ENCODE data around the gene ZFYVE28.

The ZFYVE28 gene

DNA sequence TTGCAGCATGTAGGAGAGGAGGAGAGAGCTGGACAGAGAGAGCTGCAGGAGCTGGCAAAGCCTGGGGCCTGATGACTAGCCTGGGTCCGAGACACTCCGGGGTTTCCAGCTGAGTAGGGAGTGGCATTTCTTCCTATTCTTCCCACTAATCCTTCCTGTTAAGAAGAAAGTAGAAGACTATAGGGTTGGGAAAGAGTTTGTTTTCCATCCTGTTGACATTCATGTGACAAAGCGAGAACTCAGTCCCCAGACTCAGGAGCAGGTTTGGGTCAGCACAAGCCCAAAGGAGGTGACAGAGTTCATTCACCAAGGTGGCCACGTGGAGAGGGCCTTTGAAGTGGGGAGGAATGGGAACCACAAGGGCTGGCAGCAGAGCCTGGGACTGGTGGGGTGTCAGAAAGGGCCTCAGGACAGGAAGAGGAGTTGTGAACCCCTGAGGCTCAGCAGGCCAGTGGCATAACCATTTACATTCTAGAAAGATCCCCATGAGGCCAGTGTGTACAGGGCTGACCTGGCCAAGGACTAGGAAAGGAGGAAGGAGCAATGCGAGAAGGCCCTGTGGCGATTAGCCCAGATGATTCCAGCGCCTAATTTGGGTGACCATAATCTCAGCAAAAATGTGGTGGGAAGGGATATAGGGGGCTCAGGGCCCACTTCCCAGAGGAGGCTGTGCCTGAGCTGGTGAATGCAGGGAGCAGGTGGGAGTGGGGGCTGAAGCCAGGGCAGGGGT lies 173.2 kb downstream of the ZFYVE28 start:
- Histone ChIP-seq H3K9ac (ENCODE audit: low read length) (no peak overlapping the region), H4K20me1 (ENCODE audit: low read depth, low read length) (peaks cover 5% of the 10 kb centered on the region; the same call in 1 of the 2 replicates), H3K27ac (ENCODE audit: low read depth, low read length) (no peak overlapping the region), H3K9me2 (replicated peaks; ENCODE audit: insufficient read depth, low read length) (no peaks in the 10 kb centered on the region), H3K27me3 (ENCODE audit: low read length) (no peaks in the 10 kb centered on the region), H3K79me2 (ENCODE audit: insufficient read depth, low read length) (peaks cover 14% of the 10 kb centered on the region), H3K9me3 (ENCODE audit: insufficient read depth, low read length) (no peaks in the 10 kb centered on the region), H3K4me2 (ENCODE audit: low read depth, low read length, poor library complexity, severe bottlenecking) (no peak overlapping the region), H2AFZ (ENCODE audit: low read depth, low read length, severe bottlenecking) (no peak overlapping the region), H3K4me3 (ENCODE audit: insufficient read depth, low read length, poor library complexity, severe bottlenecking) (no peak overlapping the region), H3K36me3 (ENCODE audit: low read length) (no peaks in the 10 kb centered on the region), H3F3A (ENCODE audit: insufficient read depth) (no peaks in the 10 kb centered on the region)
- no peak for TF ChIP-seq CTCF (IDR thresholded peaks at IDR 0.05; ENCODE audit: insufficient read depth, low read length, poor library complexity, severe bottlenecking)
- TF ChIP-seq EZH2phosphoT487 (conservative IDR thresholded peaks at IDR 0.05; ENCODE audit: low read length), result no peak

- H4K20me1 ChIP-seq (ENCODE audit: low read depth, low read length), result peaks cover 18% of the 10 kb centered on the region; the same call in 1 of the 2 replicates
- H2AFZ ChIP-seq (ENCODE audit: low read depth, low read length, severe bottlenecking), result no peak overlapping the region
- no peak overlapping the region for H3K4me3 ChIP-seq (ENCODE audit: insufficient read depth, low read length, poor library complexity, severe bottlenecking)
- no peaks in the 10 kb centered on the region for H3K9me3 ChIP-seq (ENCODE audit: insufficient read depth, low read length)
- no peak overlapping the region for H3K27ac ChIP-seq (ENCODE audit: low read depth, low read length)
- no peaks in the 10 kb centered on the region for H3K9me2 ChIP-seq (replicated peaks; ENCODE audit: insufficient read depth, low read length)
- H3K79me2 ChIP-seq (ENCODE audit: insufficient read depth, low read length), result peaks cover 28% of the 10 kb centered on the region
- H3K9ac ChIP-seq (ENCODE audit: low read length), result no peak overlapping the region
- no peaks in the 10 kb centered on the region for H3K27me3 ChIP-seq (ENCODE audit: low read length)
- TF ChIP-seq CTCF (IDR thresholded peaks at IDR 0.05; ENCODE audit: insufficient read depth, low read length, poor library complexity, severe bottlenecking) (no peak), EZH2phosphoT487 (conservative IDR thresholded peaks at IDR 0.05; ENCODE audit: low read length) (no peak)
- peaks cover 6% of the 10 kb centered on the region; the same call in 1 of the 2 replicates for H3K36me3 ChIP-seq (ENCODE audit: low read length)
- no peak overlapping the region for H3K4me2 ChIP-seq (ENCODE audit: low read depth, low read length, poor library complexity, severe bottlenecking)
- no peaks in the 10 kb centered on the region for H3F3A ChIP-seq (ENCODE audit: insufficient read depth)
Measured at GRCh38 chr4:2243681-2244380, 174.6 kb downstream of the ZFYVE28 start.

DNA sequence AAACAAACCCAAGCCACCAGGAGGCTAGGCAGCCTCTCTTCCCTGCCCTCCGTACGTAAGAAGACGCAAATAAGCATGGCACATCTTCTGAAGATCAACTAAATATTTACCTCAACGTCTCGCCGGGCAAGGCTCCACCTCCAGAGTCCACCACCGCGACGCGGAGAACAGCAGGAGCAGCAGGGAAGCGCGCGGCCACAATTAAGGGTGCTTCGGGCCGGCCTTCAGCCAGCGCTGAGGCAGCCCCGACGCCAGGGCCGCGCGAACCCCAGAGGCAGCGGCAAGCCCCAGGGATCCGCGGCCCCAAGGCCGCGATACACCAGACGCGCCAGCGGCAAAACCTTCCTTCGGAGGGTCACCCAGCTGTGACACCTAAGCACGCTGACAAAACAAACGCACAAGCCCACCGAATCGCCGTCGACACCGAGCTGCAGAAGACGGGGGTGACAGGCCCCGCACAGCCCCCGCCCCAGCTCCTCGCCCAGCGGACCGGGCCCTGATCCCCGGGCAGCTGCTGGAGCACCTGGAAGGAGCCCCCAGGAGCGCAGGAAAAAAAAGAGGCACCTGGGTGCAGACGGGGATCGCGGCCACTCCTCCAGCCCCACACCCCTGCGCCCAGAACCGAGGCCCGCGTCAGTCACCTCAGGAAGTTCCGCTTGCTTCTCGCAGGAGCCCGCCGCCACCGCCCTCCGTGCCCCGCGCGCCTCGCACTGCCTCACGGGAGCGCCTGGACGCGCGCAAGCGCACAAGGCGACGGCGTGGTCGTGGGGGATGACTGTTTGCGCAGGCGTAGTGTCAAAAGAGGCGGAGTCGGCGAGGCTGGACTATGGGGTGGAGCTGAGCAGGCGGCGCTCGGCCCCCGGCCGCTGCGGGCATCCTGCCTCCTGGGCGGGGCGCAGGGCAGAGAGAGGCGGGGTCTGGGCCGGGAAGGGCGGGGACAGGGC lies 176.8 kb downstream of the ZFYVE28 start, which contains the start of the genes HAUS3 and POLN:
Gene HAUS3 (minus strand): TSS at position 712 of the 944 bp plus-strand sequence. CDS start 1,175 bp downstream, outside the sequence.
Gene POLN (minus strand): TSS at position 712 of the 944 bp plus-strand sequence. CDS start 12,890 bp downstream, outside the sequence.
- no peaks in the 10 kb centered on the region for H3K9me2 ChIP-seq (replicated peaks; ENCODE audit: insufficient read depth, low read length)
- TF ChIP-seq CTCF (IDR thresholded peaks at IDR 0.05; ENCODE audit: insufficient read depth, low read length, poor library complexity, severe bottlenecking) (no peak), EZH2phosphoT487 (conservative IDR thresholded peaks at IDR 0.05; ENCODE audit: low read length) (no peak)
- no peaks in the 10 kb centered on the region for H3K9me3 ChIP-seq (ENCODE audit: insufficient read depth, low read length)
- H4K20me1 ChIP-seq (ENCODE audit: low read depth, low read length), result peaks cover 18% of the 10 kb centered on the region; the same call in 1 of the 2 replicates
- peak within 1 kb of the TSS; percentile 61 for H3K27ac ChIP-seq (ENCODE audit: low read depth, low read length)
- no peaks in the 10 kb centered on the region for H3F3A ChIP-seq (ENCODE audit: insufficient read depth)
- H3K79me2 ChIP-seq (ENCODE audit: insufficient read depth, low read length), result peaks cover 47% of the 10 kb centered on the region
- H3K36me3 ChIP-seq (ENCODE audit: low read length), result peaks cover 10% of the 10 kb centered on the region; the same call in 1 of the 2 replicates
- H3K9ac ChIP-seq (ENCODE audit: low read length), result peak within 1 kb of the TSS; percentile 81
- peak within 1 kb of the TSS; percentile 73 for H3K4me3 ChIP-seq (ENCODE audit: insufficient read depth, low read length, poor library complexity, severe bottlenecking)
- peak within 1 kb of the TSS; percentile 81 for H3K4me2 ChIP-seq (ENCODE audit: low read depth, low read length, poor library complexity, severe bottlenecking)
- H3K27me3 ChIP-seq (ENCODE audit: low read length), result no peaks in the 10 kb centered on the region
- peak within 1 kb of the TSS; percentile 20 for H2AFZ ChIP-seq (ENCODE audit: low read depth, low read length, severe bottlenecking)

All from SU-DHL-6 (cell line).